CD4-positive, alpha-beta T cell (primary cell): ENCODE data around the gene ANKRD29. TPM values are rescaled to one million over a fixed set of nuclear protein-coding genes. Genes with fewer than 3 reads are reported as not detected.

Source experiments
- ATAC-seq: fragments of 200-7000 bp; cut with Tn5 transposase; one replicate; pipeline ENCODE4 v1.10.0; 2022; ENCODE audit warnings: mild to moderate bottlenecking; ENCODE audit not compliant: poor library complexity
- CTCF ChIA-PET: fragments of 350-600 bp; sonication (Branson Sonifier 250); formaldehyde crosslinking; loops from one replicate; lab custom pipeline; 2021; ENCODE audit warnings: antibody characterized with exemption, inconsistent platforms; lab: Charles Lee
- POLR2A ChIA-PET: fragments of 350-600 bp; sonication (Branson Sonifier 250); formaldehyde crosslinking; loops from one replicate; lab custom pipeline; 2021; ENCODE audit warnings: antibody characterized with exemption, inconsistent platforms; lab: Charles Lee
- DNase-seq, 14 experiments: peaks; one replicate each; pipeline ENCODE4 v3.0.0-alpha.2; 2013 to 2020; ENCODE audit warnings: mixed read lengths in 2 of 14
- H3K27ac ChIP-seq, 2 donors: one replicate each; pipeline versions ENCODE4 v1.5.1 to v1.7.0; 2013; ENCODE audit warnings: low read length in 2 of 2, low read depth in 1 of 2, mild to moderate bottlenecking in 1 of 2
- H3K27me3 ChIP-seq, 2 experiments: 1 replicate in 1 of 2; 2 replicates in 1 of 2; pipeline versions ENCODE4 v1.6.1 to v1.7.0; 2013; ENCODE audit warnings: low read length in 2 of 2, control low read depth in 1 of 2, mild to moderate bottlenecking in 1 of 2, moderate library complexity in 1 of 2; ENCODE audit not compliant: insufficient read depth in 2 of 2, control insufficient read depth in 1 of 2
- H3K36me3 ChIP-seq: one replicate; pipeline ENCODE4 v1.6.1; 2013; ENCODE audit warnings: low read length, control low read depth; ENCODE audit not compliant: insufficient read depth
- H3K4me1 ChIP-seq: one replicate; pipeline ENCODE4 v1.6.1; 2013; ENCODE audit warnings: low read length, control low read depth; ENCODE audit not compliant: insufficient read depth
- H3K4me3 ChIP-seq: one replicate; pipeline ENCODE4 v1.5.1; 2013; ENCODE audit warnings: mild to moderate bottlenecking, low read length, moderate library complexity
- H3K9me3 ChIP-seq, 2 experiments: 1 replicate in 1 of 2; 2 replicates in 1 of 2; pipeline versions ENCODE4 v1.6.1 to v1.7.0; 2013; ENCODE audit warnings: low read length in 2 of 2, mild to moderate bottlenecking in 2 of 2, control low read depth in 1 of 2, moderate library complexity in 1 of 2; ENCODE audit not compliant: control insufficient read depth in 1 of 2, insufficient read depth in 1 of 2
- H3K27ac Mint-ChIP-seq: one replicate; pipeline ENCODE4 v1.8.0; 2020; ENCODE audit warnings: mixed read lengths
- H3K27me3 Mint-ChIP-seq: one replicate; pipeline ENCODE4 v1.8.0; 2021; ENCODE audit warnings: mixed read lengths
- H3K36me3 Mint-ChIP-seq: one replicate; pipeline ENCODE4 v1.8.0; 2021; ENCODE audit warnings: low read depth, mixed read lengths
- H3K4me1 Mint-ChIP-seq: one replicate; pipeline ENCODE4 v1.8.0; 2021; ENCODE audit warnings: low read depth, mixed read lengths
- H3K4me3 Mint-ChIP-seq: one replicate; pipeline ENCODE4 v1.8.0; 2020; ENCODE audit warnings: mild to moderate bottlenecking, mixed read lengths
- H3K9me3 Mint-ChIP-seq: one replicate; pipeline ENCODE4 v1.8.0; 2020; ENCODE audit warnings: mixed read lengths
- intact Hi-C, 2 experiments: fragments of 100-400 bp; cut with DNase I in 1 of 2; cut with micrococcal nuclease in 1 of 2; formaldehyde crosslinking; loops; one replicate each; pipeline versions ENCODE4 v1.15.1 to v1.9.0; 2023 to 2025; cut with DNase I, micrococcal nuclease
- total RNA-seq, 174 experiments: library from RNA in 2 of 174; stranded (reverse) in 2 of 174; gene quantifications; one replicate each; pipeline ENCODE4 v1.2.3 and lab custom pipeline; 2021 to 2026
- TF ChIP-seq, protein P1 (sequence below): fragments of 200-600 bp; IDR thresholded peaks from one replicate; pipeline ENCODE4 v1.8.0; 2022; ENCODE audit warnings: antibody characterized with exemption, mild to moderate bottlenecking

Gene ANKRD29
- total RNA-seq, 2 experiments from 2014 or later = 0.28 to 0.58 TPM

DNA sequence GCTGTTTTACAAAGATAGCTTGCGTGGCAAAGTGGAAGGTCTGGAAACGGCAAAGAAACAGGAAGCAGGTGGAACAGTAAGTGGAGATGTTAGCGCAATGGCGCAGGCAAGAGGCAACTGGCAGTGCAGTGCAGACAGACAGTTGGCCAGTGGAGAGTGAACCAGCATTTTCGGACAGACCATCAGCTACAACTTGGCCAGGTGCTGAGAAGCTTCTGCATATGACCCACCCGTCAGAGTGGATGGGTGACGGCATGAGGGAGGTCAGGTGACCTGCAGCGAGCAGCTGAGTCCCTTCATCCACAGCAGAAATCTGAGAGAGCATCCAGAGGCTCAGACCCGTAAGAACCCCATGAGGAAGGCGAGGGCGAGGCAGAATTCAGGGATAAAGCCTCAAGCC lies 110.2 kb downstream of the ANKRD29 start:
- DNase-seq (no peak), ATAC-seq (no peak)
- intact Hi-C loops = no loop called here
- H3K27ac Mint-ChIP-seq = no peak overlapping the region
- H3K36me3 Mint-ChIP-seq = peaks cover 88% of the 10 kb centered on the region
- Histone ChIP-seq H3K36me3 (peaks cover 79% of the 10 kb centered on the region), H3K27ac (no peak overlapping the region), H3K9me3 (no peaks in the 10 kb centered on the region), H3K4me3 (no peak overlapping the region), H3K4me1 (no peaks in the 10 kb centered on the region), H3K27me3 (no peaks in the 10 kb centered on the region)
- no peaks in the 10 kb centered on the region for H3K27me3 Mint-ChIP-seq
- H3K4me3 Mint-ChIP-seq = no peak overlapping the region
- ChIA-PET CTCF (no interaction called here), POLR2A (interaction anchor here (1.2 kb wide), 1 partner anchor 33 kb away, joined by 5 read pairs; no protein-coding TSS in a partner anchor)
- H3K4me1 Mint-ChIP-seq = no peaks in the 10 kb centered on the region
- TF ChIP-seq, protein P1, sequence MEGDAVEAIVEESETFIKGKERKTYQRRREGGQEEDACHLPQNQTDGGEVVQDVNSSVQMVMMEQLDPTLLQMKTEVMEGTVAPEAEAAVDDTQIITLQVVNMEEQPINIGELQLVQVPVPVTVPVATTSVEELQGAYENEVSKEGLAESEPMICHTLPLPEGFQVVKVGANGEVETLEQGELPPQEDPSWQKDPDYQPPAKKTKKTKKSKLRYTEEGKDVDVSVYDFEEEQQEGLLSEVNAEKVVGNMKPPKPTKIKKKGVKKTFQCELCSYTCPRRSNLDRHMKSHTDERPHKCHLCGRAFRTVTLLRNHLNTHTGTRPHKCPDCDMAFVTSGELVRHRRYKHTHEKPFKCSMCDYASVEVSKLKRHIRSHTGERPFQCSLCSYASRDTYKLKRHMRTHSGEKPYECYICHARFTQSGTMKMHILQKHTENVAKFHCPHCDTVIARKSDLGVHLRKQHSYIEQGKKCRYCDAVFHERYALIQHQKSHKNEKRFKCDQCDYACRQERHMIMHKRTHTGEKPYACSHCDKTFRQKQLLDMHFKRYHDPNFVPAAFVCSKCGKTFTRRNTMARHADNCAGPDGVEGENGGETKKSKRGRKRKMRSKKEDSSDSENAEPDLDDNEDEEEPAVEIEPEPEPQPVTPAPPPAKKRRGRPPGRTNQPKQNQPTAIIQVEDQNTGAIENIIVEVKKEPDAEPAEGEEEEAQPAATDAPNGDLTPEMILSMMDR = no peak
- no peaks in the 10 kb centered on the region for H3K9me3 Mint-ChIP-seq

DNA sequence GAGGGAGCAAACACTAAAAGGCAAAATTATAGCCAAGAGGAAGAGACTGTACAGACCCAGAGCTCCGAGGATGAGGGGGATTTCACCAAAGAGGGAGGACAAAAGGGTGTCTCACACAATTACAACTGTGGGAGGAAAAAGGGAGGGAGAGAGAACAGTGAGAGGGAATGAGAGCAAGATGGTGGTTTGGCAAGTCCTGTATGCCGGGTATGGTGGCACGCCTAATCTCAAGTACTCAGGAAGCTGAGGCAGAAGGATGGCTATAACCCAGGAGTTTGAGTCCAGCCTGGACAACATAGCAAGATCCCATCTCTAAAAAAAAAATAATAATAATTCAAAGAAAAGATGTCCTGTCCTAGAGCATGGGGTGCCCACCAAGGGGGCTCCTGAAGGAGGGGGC lies 110.7 kb downstream of the ANKRD29 start:
- intact Hi-C loops = no loop called here
- peaks cover 88% of the 10 kb centered on the region for H3K36me3 Mint-ChIP-seq
- H3K9me3 ChIP-seq = no peaks in the 10 kb centered on the region
- no peaks in the 10 kb centered on the region for H3K27me3 ChIP-seq
- no peak overlapping the region for H3K4me3 Mint-ChIP-seq
- ChIA-PET POLR2A (interaction anchor here (1.2 kb wide), 1 partner anchor 34 kb away, joined by 5 read pairs; no protein-coding TSS in a partner anchor), CTCF (interaction anchor here (0.8 kb wide), 1 partner anchor 10 kb away, joined by 5 read pairs; no protein-coding TSS in a partner anchor)
- H3K27ac ChIP-seq = no peak overlapping the region
- H3K4me1 Mint-ChIP-seq = no peaks in the 10 kb centered on the region
- peaks cover 81% of the 10 kb centered on the region for H3K36me3 ChIP-seq
- H3K4me1 ChIP-seq = no peaks in the 10 kb centered on the region
- no peak for ATAC-seq
- H3K27me3 Mint-ChIP-seq = no peaks in the 10 kb centered on the region
- TF ChIP-seq, protein P1 = no peak
- H3K9me3 Mint-ChIP-seq = no peaks in the 10 kb centered on the region
- DNase-seq = no peak
- no peak overlapping the region for H3K27ac Mint-ChIP-seq
- H3K4me3 ChIP-seq = no peak overlapping the region

DNA sequence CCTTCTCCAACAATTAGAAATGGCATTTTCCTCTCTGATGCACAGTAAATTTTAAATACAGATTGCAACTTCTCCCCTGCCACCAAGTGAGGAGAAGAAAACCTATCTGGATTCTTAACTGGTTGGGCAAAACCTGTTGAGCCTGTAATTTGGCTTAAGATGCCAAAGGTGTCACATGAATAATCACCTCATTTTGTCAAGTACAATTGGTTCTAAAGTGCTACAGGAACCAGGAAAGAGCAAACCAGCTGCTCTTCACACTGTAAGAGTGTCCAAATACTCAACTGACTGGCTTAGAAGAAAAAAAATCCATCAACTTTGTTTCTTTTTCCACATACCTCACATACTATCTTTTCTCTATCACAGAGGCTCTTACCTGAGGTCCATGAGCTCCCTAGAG lies 111.8 kb downstream of the ANKRD29 start:
- H3K4me1 Mint-ChIP-seq = no peaks in the 10 kb centered on the region
- Histone ChIP-seq H3K4me1 (no peaks in the 10 kb centered on the region), H3K36me3 (peaks cover 78% of the 10 kb centered on the region), H3K27me3 (no peaks in the 10 kb centered on the region), H3K4me3 (no peak overlapping the region), H3K9me3 (no peaks in the 10 kb centered on the region), H3K27ac (no peak overlapping the region)
- H3K4me3 Mint-ChIP-seq = no peak overlapping the region
- POLR2A ChIA-PET = no interaction called here
- DNase-seq (no peak), ATAC-seq (no peak)
- H3K27me3 Mint-ChIP-seq = no peaks in the 10 kb centered on the region
- TF ChIP-seq, protein P1 = no peak
- CTCF ChIA-PET = no interaction called here
- H3K36me3 Mint-ChIP-seq = peaks cover 86% of the 10 kb centered on the region
- no peaks in the 10 kb centered on the region for H3K9me3 Mint-ChIP-seq
- no peak overlapping the region for H3K27ac Mint-ChIP-seq
- intact Hi-C loops = no loop called here

Other genes starting within 250 kb of the ANKRD29 start
- 100 to 1,000 TPM; 151 to 153 TPM for gene RIOK3, start 209.6 kb downstream of the ANKRD29 start, total RNA-seq
- gene RMC1, start 159.4 kb downstream of the ANKRD29 start, total RNA-seq = 10 to 100 TPM; 46.9 to 48.3 TPM
- gene NPC1, start 76.4 kb downstream of the ANKRD29 start, total RNA-seq = 10 to 100 TPM; 17.2 to 17.6 TPM
- under 1 TPM in 1 of 2 experiments, not detected in 1; 0.19 TPM for gene LAMA3, start 26.5 kb upstream of the ANKRD29 start, total RNA-seq